ENCODE measurements around the gene ATR. TPM values are rescaled to one million over a fixed set of nuclear protein-coding genes. Genes with fewer than 3 reads are reported as not detected.

The ATR gene
- total and polyA plus RNA-seq, 9 of the 15 experiments (the other 6 are each of a cell fraction or from before 2014, with no cell fraction given), result 18.0 to 37.8 (median 23.2) TPM

GRCh38 chr3:142618917-142619461 lies 40.5 kb upstream of the ATR start (continued):
- TF ChIP-seq SMAD1 (IDR thresholded peaks at IDR 0.05; ENCODE audit: low read depth, low read length, partially characterized antibody) (peak; percentile 70), ZBTB40 (IDR thresholded peaks at IDR 0.05) (no peak), ZBTB40 (CRISPR knock-in tag; IDR thresholded peaks at IDR 0.05) (no peak), FOXK2 (conservative IDR thresholded peaks at IDR 0.05 in 1 of 2, IDR thresholded peaks at IDR 0.05 in 1 of 2; ENCODE audit: low read depth in 2 of 2) (peak; percentile 54 to 66), KLF10 (CRISPR knock-in tag; IDR thresholded peaks at IDR 0.05) (no peak), NCOA2 (IDR thresholded peaks at IDR 0.05; ENCODE audit: partially characterized antibody in 2 of 2) (peak in 1 of 2 experiments; percentile 62), GATAD2B (IDR thresholded peaks at IDR 0.05; ENCODE audit: borderline replicate concordance) (peak; percentile 41; the same call in 1 of the 2 replicates), CC2D1A (IDR thresholded peaks at IDR 0.05) (peak; percentile 92; the same call in 1 of the 2 replicates), MCM3 (IDR thresholded peaks at IDR 0.05) (no peak), STAT5A (IDR thresholded peaks at IDR 0.05; ENCODE audit: borderline replicate concordance, low read length) (peak; percentile 82), PTBP1 (IDR thresholded peaks at IDR 0.05; ENCODE audit: low read depth, low read length) (no peak), FOXP1 (CRISPR knock-in tag; IDR thresholded peaks at IDR 0.05) (peak; percentile 81), SRSF1 (IDR thresholded peaks at IDR 0.05; ENCODE audit: low read depth, low read length) (no peak), HOXB6 (CRISPR knock-in tag; IDR thresholded peaks at IDR 0.05; ENCODE audit: borderline replicate concordance) (no peak), ATF3 (IDR thresholded peaks at IDR 0.05) (peak; percentile 61), ATF3 (CRISPR knock-in tag; conservative IDR thresholded peaks at IDR 0.05) (no peak), MCM5 (IDR thresholded peaks at IDR 0.05; ENCODE audit: low read depth) (no peak), CREB5 (CRISPR knock-in tag; IDR thresholded peaks at IDR 0.05) (no peak), FOXA1 (IDR thresholded peaks at IDR 0.05; ENCODE audit: borderline replicate concordance) (peak; percentile 74)
